Fibroblast of pulmonary artery (primary cell): ENCODE measurements around the gene CACNA1B.

Experiments
- DNase-seq: peaks from one replicate; pipeline ENCODE4 v3.0.0-alpha.2; 2010; ENCODE audit warnings: low read depth
- H3K4me3 ChIP-seq: replicated peaks from 2 replicates; pipeline ENCODE4 v1.5.1; 2011; ENCODE audit warnings: low read depth, mild to moderate bottlenecking, control low read depth, low read length, moderate library complexity
- TF ChIP-seq, protein P1 (sequence below): IDR thresholded peaks from 2 replicates; pipeline ENCODE4 v1.5.1; 2011; ENCODE audit warnings: mild to moderate bottlenecking, control low read depth, low read length, inconsistent platforms; ENCODE audit errors: missing control alignments

The CACNA1B gene

DNA sequence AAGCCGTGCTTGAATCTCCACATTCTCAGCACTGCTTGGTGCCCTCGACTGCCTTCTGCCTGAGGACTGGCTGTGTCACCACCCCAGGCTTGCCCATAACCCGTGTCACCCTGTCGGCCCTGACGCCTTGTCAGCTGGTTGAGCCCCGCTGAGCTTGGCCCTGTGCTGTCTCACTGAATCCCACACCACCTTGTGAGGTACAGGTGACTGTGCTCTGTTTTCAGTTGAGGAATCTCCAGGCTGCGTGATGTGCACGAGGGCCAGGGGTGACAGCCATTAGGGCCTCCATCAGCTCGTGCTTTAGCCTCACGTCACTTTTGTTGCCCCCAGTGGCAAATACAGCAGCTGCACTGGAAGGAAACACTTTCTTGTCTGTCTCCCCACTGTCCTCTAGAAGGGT, 90.7 kb downstream of the CACNA1B start:
- TF ChIP-seq, protein P1, sequence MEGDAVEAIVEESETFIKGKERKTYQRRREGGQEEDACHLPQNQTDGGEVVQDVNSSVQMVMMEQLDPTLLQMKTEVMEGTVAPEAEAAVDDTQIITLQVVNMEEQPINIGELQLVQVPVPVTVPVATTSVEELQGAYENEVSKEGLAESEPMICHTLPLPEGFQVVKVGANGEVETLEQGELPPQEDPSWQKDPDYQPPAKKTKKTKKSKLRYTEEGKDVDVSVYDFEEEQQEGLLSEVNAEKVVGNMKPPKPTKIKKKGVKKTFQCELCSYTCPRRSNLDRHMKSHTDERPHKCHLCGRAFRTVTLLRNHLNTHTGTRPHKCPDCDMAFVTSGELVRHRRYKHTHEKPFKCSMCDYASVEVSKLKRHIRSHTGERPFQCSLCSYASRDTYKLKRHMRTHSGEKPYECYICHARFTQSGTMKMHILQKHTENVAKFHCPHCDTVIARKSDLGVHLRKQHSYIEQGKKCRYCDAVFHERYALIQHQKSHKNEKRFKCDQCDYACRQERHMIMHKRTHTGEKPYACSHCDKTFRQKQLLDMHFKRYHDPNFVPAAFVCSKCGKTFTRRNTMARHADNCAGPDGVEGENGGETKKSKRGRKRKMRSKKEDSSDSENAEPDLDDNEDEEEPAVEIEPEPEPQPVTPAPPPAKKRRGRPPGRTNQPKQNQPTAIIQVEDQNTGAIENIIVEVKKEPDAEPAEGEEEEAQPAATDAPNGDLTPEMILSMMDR = no peak
- no peak overlapping the region for H3K4me3 ChIP-seq
- no peak for DNase-seq

DNA sequence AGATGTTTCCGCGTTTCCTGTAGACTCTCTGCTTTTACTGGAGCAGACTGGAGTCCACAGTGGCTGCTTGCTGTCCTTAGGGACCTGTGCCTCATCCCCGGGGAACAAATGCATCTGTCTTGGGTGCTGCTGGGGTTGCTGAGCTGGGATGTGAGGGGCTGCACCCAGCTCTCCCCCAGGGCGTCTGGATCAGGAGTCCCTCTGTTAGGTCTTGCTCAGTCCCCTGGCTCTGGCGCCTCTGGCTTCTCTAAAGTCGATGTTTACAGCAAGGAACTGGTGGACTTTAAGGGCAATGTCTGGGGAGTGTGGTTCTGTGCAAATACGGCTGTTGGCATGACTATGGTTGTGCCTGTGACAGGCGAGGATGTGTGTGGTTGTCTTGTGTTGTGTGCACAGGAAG, 91.4 kb downstream of the CACNA1B start:
- H3K4me3 ChIP-seq = no peak overlapping the region
- TF ChIP-seq, protein P1 = no peak
- DNase-seq = no peak

DNA sequence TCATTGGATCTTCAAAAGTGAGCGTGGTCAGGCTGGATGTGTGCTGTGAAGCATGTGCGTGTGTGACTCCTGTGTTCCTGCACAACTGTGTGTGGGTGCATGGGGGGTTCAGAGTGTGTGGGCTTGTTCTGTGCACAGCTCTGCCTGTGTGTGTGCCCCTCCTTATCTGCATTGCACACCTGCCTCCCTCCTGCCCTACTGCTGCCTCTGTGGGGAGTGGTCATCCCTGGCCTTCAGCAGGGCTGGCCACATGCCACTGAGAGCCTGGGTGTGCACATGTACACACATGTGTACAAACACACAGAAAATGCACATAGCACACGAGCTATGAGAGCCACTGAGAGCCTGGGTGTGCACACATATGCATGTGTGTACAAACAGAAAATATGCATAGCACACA, 92.1 kb downstream of the CACNA1B start:
- no peak for DNase-seq

DNA sequence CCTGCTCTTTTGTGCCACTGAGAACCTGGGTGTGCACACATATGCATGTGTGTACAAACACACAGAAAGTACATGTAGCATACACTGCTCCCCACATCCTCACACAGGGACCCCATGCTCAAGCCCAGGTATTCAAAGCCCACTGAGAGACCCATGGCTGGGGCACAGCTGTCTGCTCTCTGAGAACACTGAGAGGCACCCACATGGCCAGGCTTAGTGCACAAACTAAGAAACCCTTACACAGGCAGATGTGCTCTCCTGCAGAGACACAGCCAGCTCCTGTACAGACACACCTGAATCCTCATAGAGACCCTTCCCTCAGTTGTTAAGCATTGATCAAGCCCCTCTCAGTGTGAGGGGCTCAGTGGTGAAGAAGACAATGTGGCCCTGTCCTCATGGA, 92.5 kb downstream of the CACNA1B start:
- TF ChIP-seq, protein P1 = no peak
- no peak for DNase-seq

More for the DNA sequence above, 92.1 kb downstream of the CACNA1B start:
- TF ChIP-seq, protein P1 = no peak
- H3K4me3 ChIP-seq = no peak overlapping the region

DNA sequence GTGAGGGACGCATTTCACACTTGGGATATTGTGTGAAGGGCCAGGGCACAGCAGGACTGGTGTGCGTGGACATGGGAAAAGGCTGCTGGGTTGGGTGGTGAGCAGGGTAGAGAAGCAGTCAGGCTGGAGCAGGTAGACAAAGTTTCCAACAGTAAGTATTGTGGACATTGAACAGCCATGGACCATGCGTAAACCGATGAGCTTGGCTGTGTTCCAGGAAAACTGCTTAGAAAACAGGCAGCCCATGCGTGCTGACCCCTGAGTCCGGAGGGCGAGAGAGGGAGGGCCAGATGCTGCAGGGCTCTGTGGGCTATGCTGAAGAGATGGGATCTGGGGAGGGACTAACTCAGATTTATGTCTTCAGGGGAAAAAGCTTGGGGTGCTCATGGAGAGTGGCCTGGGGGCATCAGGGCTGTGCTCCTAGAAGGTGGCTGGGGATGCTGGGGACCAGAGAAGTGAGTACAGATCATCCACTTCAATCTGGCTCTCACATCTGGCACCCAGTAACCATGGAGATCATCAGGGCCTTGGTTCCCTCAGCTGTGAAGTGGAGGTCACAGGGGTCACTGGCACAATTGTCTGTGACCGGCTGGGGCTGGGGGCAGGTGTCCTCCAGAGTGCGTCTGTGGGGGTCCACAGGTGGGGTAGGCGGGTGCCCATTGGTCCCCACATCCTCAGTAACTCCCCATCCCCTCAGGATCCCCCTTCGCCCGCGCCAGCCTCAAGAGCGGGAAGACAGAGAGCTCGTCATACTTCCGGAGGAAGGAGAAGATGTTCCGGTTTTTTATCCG, 93.3 kb downstream of the CACNA1B start:
- no peak overlapping the region for H3K4me3 ChIP-seq
- TF ChIP-seq, protein P1 = no peak
- no peak for DNase-seq

More for the DNA sequence above, 92.5 kb downstream of the CACNA1B start:
- no peak overlapping the region for H3K4me3 ChIP-seq

DNA sequence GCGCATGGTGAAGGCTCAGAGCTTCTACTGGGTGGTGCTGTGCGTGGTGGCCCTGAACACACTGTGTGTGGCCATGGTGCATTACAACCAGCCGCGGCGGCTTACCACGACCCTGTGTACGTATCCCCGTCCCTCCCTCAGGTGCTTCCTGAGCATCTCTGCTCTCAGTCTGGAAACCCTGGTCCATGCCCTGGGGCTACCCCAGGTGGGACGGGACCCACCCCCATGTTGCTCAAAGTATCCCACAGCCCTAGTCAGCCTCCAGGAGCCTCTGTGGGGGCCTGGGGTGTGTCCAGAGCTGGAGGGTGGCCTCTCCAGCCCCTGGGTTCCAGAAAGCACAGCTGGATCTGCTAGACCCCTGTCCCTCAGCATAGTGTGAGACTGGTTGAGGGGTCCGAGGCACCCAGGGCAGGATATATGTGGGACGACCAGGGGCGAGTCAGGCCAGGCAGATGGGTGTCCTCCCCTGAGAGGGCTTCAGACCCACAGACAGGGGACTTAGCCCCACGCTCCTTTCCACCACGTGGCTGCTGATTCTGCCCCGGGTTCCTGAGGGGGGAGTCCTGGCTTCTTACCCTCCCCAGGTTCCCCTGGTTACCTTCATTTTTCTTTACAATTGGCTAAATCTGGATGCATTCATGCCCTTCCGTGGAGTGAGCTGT, 94.0 kb downstream of the CACNA1B start:
- TF ChIP-seq, protein P1 = no peak
- no peak overlapping the region for H3K4me3 ChIP-seq
- no peak for DNase-seq
